Left ventricle myocardium inferior (tissue), 1 donor: ENCODE measurements around the gene LURAP1L. TPM values are rescaled to one million over a fixed set of nuclear protein-coding genes. Genes with fewer than 3 reads are reported as not detected.

Experiments
- DNase-seq: peaks from one replicate; pipeline ENCODE4 v3.0.0-alpha.2; 2020
- H3K27ac ChIP-seq: fragments of 200-600 bp; replicated peaks from 2 replicates; pipeline ENCODE4 v1.8.0; 2021
- H3K27me3 ChIP-seq: fragments of 200-600 bp; 2 replicates; pipeline ENCODE4 v1.8.0; 2021; ENCODE audit warnings: low read depth
- H3K36me3 ChIP-seq: fragments of 200-600 bp; 2 replicates; pipeline ENCODE4 v1.8.0; 2021
- H3K4me1 ChIP-seq: fragments of 200-600 bp; 2 replicates; pipeline ENCODE4 v1.8.0; 2021
- H3K4me3 ChIP-seq: fragments of 200-600 bp; 2 replicates; pipeline ENCODE4 v1.8.0; 2021; ENCODE audit warnings: mild to moderate bottlenecking, moderate library complexity
- H3K9me3 ChIP-seq: fragments of 200-600 bp; replicated peaks from 2 replicates; pipeline ENCODE4 v1.8.0; 2021
- CTCF ChIP-seq: fragments of 200-600 bp; IDR thresholded peaks from 2 replicates; pipeline ENCODE4 v1.8.0; 2021; ENCODE audit warnings: antibody characterized with exemption, mild to moderate bottlenecking, borderline replicate concordance
- intact Hi-C: fragments of 100-400 bp; cut with micrococcal nuclease; formaldehyde crosslinking; loops from one replicate; pipeline ENCODE4 v1.11.0; 2022
- total RNA-seq: library from RNA; stranded (reverse); fragmentation: NEBNext Ultra II Directional; extraction: Animal tissue kit (Norgen Biotek cat#: 25700); gene quantifications from one replicate; pipeline ENCODE4 v1.2.1, GENCODE V29; 2021
- donor health status: DM: no; HTN: yes; CAD: no; lungs with severe emphysema.

Gene LURAP1L
- total RNA-seq, 1 donor from 2014 or later: 2.6 TPM

GRCh38 chr9:12783767-12784460 is 9.1 kb downstream of the LURAP1L start:
- no peaks in the 10 kb centered on the region for H3K27me3 ChIP-seq
- no peak for DNase-seq
- peaks cover 19% of the 10 kb centered on the region for H3K9me3 ChIP-seq
- TF ChIP-seq CTCF: no peak
- peaks cover 17% of the 10 kb centered on the region for H3K4me1 ChIP-seq
- H3K27ac ChIP-seq: no peak overlapping the region
- intact Hi-C loops: no loop called here
- H3K4me3 ChIP-seq: no peak overlapping the region
- no peaks in the 10 kb centered on the region for H3K36me3 ChIP-seq

DNA sequence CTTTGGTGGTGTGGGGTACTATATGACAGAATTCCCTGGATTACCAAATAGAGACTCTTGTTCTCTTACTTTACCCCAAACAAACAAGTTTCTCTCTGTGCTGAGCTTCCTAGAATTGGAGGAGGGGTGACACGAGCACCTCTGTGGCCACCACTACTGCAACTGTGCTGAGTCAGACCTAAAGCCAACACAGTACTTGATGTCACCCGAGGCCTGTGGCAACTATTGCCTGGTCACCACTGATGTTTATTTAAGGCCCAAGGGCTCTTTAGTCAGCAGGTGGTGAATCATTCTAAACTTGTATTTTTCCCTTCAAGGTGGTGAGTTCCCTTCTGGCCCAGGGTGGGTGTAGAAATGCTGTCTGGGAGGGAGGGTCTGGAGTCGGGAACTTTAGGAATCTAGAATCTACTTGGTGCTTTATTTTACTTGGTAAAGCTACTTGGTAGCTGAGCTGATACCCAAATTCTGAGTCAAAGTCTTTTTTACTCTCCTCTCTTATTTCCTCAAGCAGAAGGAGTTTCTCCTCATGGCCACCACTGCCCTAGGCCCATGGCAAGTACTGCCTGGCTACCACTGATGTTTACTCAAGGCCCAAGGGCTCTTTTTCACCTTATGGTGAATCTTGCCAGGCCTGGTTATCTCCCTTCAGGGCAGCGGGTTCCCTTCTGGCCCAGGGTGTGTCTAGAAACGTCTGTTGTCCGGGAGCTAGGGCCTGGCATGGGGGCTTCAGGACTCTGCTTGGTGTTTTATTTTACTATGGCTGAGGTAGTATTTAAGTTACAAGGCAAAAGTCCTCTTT is 9.8 kb downstream of the LURAP1L start:
- Histone ChIP-seq H3K4me1 (peaks cover 16% of the 10 kb centered on the region), H3K36me3 (no peaks in the 10 kb centered on the region), H3K4me3 (no peak overlapping the region), H3K27me3 (no peaks in the 10 kb centered on the region), H3K9me3 (peaks cover 19% of the 10 kb centered on the region), H3K27ac (no peak overlapping the region)
- no peak for DNase-seq
- TF ChIP-seq CTCF: no peak
- intact Hi-C loops: no loop called here

- intact Hi-C loops: no loop called here
- no peaks in the 10 kb centered on the region for H3K36me3 ChIP-seq
- no peak overlapping the region for H3K27ac ChIP-seq
- no peak overlapping the region for H3K4me3 ChIP-seq
- no peaks in the 10 kb centered on the region for H3K27me3 ChIP-seq
- peaks cover 19% of the 10 kb centered on the region for H3K4me1 ChIP-seq
- TF ChIP-seq CTCF: no peak
- DNase-seq: no peak
- peaks cover 19% of the 10 kb centered on the region for H3K9me3 ChIP-seq
Measured at GRCh38 chr9:12785260-12785770, 10.5 kb downstream of the LURAP1L start.

DNA sequence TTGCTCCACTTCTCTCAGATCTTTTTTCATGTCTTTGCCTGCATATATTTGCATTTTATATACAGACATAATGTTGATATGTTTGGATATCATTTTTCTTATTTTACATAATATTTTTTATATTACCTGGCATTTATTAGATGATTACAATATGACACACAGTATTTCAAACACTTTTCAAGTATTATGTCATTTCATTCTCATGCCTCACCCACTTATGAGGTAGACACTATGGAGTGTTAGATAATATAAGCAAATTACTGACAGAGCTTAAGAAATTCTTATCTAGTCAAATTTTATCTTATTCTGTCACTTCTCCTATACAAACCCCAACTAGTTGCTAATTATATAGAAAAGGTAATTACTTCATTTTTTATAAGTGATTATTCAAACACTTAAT is 11.1 kb downstream of the LURAP1L start:
- no peak overlapping the region for H3K27ac ChIP-seq

DNA sequence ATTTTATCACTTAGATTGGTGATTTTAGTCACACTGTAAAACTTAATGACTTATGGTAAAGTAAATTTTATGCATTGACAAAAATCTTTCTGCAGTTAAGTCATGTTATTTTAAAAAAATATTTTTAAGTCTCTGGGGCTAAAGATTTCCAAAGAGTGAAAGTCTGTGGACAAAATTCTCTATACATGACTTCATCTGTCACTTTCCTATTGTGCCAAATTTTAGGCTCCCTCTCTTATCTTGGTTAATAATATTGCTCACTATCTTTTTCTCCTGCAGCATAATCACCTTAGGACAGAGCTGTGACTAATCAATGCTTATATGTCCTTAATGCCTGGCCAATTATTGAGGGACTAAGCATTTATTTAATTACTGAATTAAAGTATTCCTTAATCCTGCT is 15.2 kb downstream of the LURAP1L start:
- Histone ChIP-seq H3K4me1 (peaks cover 25% of the 10 kb centered on the region), H3K36me3 (no peaks in the 10 kb centered on the region), H3K27ac (no peak overlapping the region), H3K27me3 (no peaks in the 10 kb centered on the region), H3K9me3 (no peaks in the 10 kb centered on the region), H3K4me3 (no peak overlapping the region)
- no peak for DNase-seq
- intact Hi-C loops: no loop called here
- TF ChIP-seq CTCF: no peak

More for the DNA sequence above, 11.1 kb downstream of the LURAP1L start:
- no peaks in the 10 kb centered on the region for H3K36me3 ChIP-seq
- no peaks in the 10 kb centered on the region for H3K27me3 ChIP-seq
- H3K9me3 ChIP-seq: peaks cover 19% of the 10 kb centered on the region
- intact Hi-C loops: no loop called here
- no peak for DNase-seq
- peaks cover 25% of the 10 kb centered on the region for H3K4me1 ChIP-seq
- no peak overlapping the region for H3K4me3 ChIP-seq
- no peak for TF ChIP-seq CTCF
